Measurements from ENCODE around the gene ZBTB22. TPM values are rescaled to one million over a fixed set of nuclear protein-coding genes. Genes with fewer than 3 reads are reported as not detected.
A peak's percentile ranks its signal among the peaks of the same experiment; 100 is the strongest.

ZBTB22 gene
- total RNA-seq, 2 experiments from 2014 or later = 4.5 to 4.6 TPM

DNA sequence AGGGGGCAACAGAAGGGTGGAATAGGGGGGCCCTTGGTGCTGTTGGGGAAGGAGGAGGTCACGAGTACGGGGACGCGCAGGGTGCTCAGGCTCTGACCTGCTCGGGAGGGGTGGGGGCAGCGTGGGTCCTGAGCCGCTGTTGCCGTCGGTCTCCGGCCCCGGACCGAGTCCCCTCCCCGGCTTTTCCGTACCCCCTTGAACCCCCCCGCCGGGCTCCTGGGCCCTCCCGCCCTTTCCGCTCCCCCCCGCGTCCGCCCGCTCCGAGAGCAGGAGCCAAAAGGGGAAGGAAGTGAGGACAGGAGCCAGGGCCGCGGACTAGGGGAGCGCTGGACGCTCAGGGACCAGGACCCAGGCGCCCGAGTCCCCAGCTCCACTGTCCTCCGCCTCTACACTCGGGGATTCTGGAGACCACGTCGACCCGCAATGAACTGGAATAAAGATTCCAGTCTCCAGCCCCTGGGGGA, 18.7 kb downstream of the ZBTB22 start, which contains the start of gene RGL2:
RGL2 (minus strand) TSS at position 170 of the 464 bp plus-strand sequence. CDS start 332 bp downstream, outside the sequence.
- peak within 1 kb of the TSS; percentile 94 for H3K4me3 Mint-ChIP-seq
- H3K27me3 Mint-ChIP-seq = peaks cover 5% of the 10 kb centered on the region
- peaks cover 32% of the 10 kb centered on the region for H3K4me1 Mint-ChIP-seq
- peaks cover 36% of the 10 kb centered on the region for H3K36me3 Mint-ChIP-seq
- DNase-seq = peak; percentile 58
- H3K9me3 Mint-ChIP-seq = no peaks in the 10 kb centered on the region
- peak within 1 kb of the TSS; percentile 96 for H3K27ac Mint-ChIP-seq

DNA sequence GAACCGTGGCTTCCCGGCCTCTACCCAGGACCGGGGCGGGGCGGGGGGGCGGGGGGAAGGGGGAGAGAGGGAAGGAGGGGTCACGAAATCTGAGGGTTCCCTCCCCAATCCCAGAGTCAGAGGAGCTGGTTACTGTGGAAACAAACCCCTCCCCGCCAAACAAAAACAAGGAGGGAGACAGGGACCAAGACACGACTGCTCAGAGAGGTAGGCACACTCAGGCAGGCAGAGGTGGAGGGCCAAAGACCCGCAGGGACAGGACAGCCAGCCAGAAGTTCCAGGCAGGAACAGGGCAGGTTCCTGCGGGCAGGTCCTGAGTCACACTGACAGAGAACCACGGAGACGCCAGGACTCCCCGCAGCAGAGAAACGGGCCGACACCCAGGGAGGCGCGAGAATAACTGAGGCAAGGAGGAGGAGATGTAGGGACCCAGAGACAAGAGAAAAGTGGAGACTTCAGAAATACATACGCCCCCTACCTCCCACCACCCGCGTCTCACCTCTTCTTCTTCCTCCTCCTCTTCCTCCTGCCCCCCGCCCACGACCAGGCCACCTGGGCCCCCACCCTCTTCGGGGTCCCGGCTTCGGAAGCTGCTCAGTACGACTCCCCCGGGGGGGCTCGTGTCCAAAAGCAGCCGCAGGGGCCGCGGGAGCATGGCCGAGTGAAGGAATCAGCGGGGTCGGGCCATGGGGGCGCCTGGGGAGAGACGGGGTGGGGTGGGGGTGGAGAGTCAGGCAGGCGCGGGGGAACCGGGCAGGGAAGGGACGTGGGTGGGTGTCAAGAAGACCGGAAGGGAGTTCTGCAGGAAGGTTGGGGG, 19.4 kb downstream of the ZBTB22 start:
- H3K9me3 Mint-ChIP-seq = no peaks in the 10 kb centered on the region
- peaks cover 33% of the 10 kb centered on the region for H3K36me3 Mint-ChIP-seq
- H3K4me1 Mint-ChIP-seq = peaks cover 29% of the 10 kb centered on the region
- peaks cover 5% of the 10 kb centered on the region for H3K27me3 Mint-ChIP-seq
- H3K27ac Mint-ChIP-seq = peak overlapping the region; percentile 96
- H3K4me3 Mint-ChIP-seq = peak overlapping the region; percentile 94
- peak; percentile 70 for DNase-seq

DNA sequence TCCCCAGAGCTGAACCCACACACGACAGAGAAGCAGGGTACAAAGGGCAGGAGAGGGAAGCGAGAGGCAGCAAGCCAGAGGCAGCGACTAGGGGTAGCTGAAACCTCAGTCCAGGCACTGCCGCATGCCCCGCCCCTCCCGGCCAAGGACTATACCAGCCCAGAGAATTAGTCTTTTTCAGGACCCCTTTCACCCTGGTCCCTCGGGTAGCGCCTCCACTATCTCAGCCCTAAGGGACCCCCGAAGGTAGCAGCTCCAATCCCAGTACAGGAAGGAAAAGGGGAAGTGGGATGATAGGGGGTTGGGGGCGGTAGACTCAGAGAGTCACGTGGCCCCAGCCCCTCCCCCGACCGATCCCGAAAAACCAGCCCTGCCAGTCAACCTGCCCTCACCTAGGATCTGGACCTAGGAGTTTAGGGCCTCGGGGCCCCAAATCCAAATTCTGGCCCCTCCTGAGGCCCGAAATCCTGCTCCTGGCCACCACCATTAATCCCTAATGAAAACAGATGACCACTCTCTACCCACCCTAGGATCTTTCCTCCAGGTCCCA, 20.1 kb downstream of the ZBTB22 start:
- Mint-ChIP-seq H3K4me3 (peak overlapping the region; percentile 57), H3K9me3 (no peaks in the 10 kb centered on the region), H3K36me3 (peaks cover 30% of the 10 kb centered on the region), H3K27ac (peak overlapping the region; percentile 56), H3K4me1 (peaks cover 29% of the 10 kb centered on the region), H3K27me3 (peaks cover 5% of the 10 kb centered on the region)
- DNase-seq = no peak

DNA sequence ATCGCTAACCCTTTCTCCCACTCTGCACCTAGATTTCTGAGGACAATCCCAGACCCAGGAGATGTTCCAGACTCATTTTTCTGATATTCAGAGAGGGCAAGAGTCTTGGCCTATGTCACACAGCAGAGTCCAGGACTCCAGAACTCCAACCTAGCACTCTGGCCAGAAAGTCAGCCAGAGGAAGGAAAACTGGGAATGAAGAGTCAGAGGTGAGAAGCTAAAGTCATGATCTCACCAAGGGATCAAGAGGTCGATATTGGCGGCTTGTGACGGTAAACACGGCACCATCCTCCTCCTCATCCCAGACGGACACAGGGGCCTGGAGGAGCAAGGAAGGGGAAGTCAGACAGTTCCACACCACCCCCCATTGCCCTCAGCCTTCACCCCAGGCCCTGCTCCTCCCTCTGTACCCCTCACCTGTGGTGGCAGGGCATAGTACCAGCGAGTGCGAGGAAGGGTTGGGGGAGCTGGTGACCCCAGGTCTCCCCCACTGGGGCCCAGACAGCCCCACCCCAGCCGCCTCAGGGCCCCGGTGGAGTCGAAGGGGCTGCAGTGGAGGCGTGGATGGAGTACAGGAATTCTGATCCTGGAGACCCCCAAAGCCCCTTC, 20.6 kb downstream of the ZBTB22 start:
- Mint-ChIP-seq H3K27ac (peak overlapping the region; percentile 56), H3K9me3 (no peaks in the 10 kb centered on the region), H3K4me1 (peaks cover 29% of the 10 kb centered on the region), H3K36me3 (peaks cover 25% of the 10 kb centered on the region), H3K4me3 (no peak overlapping the region), H3K27me3 (peaks cover 5% of the 10 kb centered on the region)
- no peak for DNase-seq

DNA sequence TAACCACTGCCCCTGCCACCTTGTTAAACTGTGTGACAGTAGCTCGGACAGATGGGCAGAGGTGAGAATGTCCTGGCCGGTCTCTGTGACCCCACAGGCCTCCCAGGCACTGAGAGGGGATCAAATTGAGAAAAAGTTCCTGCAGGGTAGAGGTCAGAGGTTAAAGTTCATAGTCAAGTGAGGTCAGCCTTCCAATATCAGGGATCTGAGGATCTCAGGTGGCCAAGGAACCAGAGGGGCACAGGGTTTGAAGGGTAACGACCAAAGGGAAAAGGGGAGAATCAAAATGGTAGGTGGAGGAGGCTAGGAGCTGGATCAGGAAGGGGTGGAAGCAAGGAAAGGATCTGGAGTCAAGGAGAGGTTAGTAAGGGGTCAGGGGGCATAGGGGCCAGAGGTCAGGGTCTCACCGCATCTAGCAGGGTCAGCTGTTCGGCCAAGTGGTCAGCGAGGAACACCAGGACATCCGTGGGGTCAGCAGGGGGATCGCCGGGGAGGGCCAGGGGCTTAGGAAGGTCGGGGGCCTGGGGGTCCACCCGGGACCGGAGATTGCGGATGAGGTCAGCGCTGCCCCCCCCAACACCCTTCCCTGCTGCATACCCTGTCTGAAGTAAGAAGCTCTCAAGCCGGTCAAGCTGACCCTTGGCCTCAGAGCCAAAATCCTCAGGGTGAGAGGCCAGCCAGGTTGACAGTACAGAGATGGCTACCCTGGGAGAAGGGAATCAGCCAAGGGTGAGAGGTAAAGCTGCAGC, 21.7 kb downstream of the ZBTB22 start:
- H3K9me3 Mint-ChIP-seq = no peaks in the 10 kb centered on the region
- H3K4me3 Mint-ChIP-seq = no peak overlapping the region
- peaks cover 34% of the 10 kb centered on the region for H3K4me1 Mint-ChIP-seq
- H3K36me3 Mint-ChIP-seq = peaks cover 24% of the 10 kb centered on the region
- H3K27me3 Mint-ChIP-seq = peaks cover 5% of the 10 kb centered on the region
- DNase-seq = no peak
- H3K27ac Mint-ChIP-seq = no peak overlapping the region

DNA sequence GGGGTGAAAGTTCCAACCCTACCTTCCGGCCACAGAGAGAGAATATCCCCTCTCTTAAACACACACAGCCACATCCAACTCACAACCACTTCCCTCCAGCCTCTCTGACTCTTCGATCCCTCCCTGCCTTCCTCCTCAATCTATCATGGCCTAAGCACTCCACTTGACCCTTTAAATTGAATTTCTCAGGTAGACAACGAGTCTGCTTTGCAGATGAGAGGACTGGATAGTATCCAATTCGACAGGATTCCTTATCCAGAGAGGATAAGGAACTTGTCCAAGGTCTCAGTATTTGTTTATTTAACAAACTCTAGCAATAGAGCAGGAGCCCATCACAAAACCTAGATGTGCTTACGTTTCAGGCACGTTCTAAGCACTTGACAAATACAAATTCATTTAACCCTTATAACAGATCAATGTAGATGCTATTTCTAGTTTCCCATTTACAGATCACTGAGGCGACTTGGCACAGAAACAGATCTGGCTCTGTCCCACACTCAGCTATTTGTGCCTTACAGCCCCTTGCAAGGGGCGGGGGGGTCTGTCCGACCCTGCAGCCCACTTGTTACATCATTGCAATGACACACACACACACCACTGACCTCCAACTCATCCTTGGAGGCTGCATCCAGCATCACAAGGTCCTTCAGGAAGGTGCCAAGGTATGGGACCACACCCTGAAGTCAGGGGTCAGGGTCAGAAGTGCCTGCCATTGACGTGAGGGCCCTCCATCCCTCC, 23.3 kb downstream of the ZBTB22 start:
- Mint-ChIP-seq H3K4me1 (peaks cover 27% of the 10 kb centered on the region), H3K36me3 (peaks cover 20% of the 10 kb centered on the region), H3K9me3 (no peaks in the 10 kb centered on the region), H3K27me3 (peaks cover 2% of the 10 kb centered on the region), H3K27ac (peak overlapping the region; percentile 21), H3K4me3 (no peak overlapping the region)
- DNase-seq = no peak

DNA sequence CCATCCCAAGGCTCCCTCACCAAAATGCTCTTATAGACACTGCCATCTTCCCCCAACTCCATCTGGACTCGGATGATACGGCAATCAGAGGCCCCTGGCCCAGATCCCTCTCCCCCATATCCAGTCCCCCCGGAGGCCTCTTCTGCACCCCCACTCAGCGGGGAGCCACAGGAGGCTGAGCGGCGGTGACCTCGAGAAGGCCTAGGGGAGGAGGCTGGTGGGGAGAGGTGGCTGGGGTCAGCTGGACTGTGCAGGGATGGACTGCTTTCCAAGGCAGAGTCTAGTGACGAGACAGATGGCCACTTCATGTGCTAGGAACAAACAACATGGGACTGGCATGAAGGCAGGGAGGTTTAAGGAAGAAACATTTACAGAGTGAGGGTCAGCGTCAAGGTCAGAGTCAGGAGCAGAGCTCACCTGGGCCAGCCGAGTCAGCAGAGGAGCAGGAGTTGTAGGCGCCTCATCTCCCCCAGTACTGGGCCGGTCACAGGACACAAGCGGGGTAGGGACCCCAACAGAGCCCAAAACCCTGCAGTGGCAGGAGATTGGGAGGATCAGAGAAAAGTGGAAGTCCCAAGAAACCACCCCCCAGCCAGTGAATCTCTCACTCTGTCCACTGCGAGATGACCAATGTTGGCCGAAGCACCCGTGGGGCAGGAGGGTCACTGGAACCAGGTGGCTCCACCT, 24.4 kb downstream of the ZBTB22 start:
- Mint-ChIP-seq H3K27ac (no peak overlapping the region), H3K27me3 (no peaks in the 10 kb centered on the region), H3K4me1 (peaks cover 23% of the 10 kb centered on the region), H3K4me3 (no peak overlapping the region), H3K36me3 (peaks cover 21% of the 10 kb centered on the region), H3K9me3 (no peaks in the 10 kb centered on the region)
- DNase-seq = no peak

DNA sequence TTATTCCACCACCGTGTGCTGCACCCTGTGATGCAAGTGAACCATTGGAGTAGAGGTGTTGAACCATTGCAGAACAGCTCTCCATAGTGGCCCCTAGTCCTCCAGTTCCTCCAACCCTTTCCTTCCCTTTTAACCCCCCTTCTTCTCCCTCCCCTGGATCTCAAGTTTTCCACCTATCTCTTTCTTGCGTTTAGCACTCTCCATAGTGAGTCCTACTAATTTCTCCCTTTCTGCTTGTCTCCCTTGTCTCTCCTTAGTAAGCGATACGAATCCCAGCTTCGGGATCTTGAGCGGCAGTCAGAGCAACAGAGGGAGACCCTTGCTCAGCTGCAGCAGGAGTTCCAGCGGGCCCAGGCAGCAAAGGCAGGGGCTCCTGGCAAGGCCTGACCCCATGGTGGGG, 27.1 kb downstream of the ZBTB22 start:
- Mint-ChIP-seq H3K27ac (peak overlapping the region; percentile 97), H3K9me3 (no peaks in the 10 kb centered on the region), H3K36me3 (peaks cover 34% of the 10 kb centered on the region), H3K4me3 (peak overlapping the region; percentile 99), H3K4me1 (peaks cover 26% of the 10 kb centered on the region), H3K27me3 (no peaks in the 10 kb centered on the region)
- no peak for DNase-seq

DNA sequence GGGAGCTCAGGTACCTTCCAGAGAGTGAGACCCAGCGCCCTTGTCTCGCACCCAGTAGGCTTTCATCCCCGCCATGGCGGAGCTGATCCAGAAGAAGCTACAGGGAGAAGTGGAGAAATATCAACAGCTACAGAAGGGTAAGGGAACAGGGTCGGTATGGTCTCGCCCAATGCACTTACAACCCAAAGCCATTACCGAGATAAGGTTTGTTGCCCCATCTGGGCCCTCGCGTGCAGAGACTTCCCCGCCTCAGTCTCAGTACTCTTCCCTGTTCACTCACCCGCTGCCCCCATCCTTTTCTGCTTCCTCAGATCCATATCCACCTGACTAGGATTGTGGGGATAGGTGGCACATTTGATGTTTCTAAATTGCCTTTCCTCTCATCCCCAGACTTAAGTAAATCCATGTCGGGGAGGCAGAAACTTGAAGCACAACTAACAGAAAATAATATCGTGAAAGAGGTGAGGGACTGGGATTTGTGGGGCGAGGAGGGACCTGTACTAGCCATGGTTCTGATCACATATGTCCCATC, 27.7 kb downstream of the ZBTB22 start:
- H3K4me1 Mint-ChIP-seq = peaks cover 26% of the 10 kb centered on the region
- H3K9me3 Mint-ChIP-seq = no peaks in the 10 kb centered on the region
- peaks cover 34% of the 10 kb centered on the region for H3K36me3 Mint-ChIP-seq
- H3K4me3 Mint-ChIP-seq = peak overlapping the region; percentile 99
- DNase-seq = no peak
- peak overlapping the region; percentile 97 for H3K27ac Mint-ChIP-seq
- no peaks in the 10 kb centered on the region for H3K27me3 Mint-ChIP-seq

DNA sequence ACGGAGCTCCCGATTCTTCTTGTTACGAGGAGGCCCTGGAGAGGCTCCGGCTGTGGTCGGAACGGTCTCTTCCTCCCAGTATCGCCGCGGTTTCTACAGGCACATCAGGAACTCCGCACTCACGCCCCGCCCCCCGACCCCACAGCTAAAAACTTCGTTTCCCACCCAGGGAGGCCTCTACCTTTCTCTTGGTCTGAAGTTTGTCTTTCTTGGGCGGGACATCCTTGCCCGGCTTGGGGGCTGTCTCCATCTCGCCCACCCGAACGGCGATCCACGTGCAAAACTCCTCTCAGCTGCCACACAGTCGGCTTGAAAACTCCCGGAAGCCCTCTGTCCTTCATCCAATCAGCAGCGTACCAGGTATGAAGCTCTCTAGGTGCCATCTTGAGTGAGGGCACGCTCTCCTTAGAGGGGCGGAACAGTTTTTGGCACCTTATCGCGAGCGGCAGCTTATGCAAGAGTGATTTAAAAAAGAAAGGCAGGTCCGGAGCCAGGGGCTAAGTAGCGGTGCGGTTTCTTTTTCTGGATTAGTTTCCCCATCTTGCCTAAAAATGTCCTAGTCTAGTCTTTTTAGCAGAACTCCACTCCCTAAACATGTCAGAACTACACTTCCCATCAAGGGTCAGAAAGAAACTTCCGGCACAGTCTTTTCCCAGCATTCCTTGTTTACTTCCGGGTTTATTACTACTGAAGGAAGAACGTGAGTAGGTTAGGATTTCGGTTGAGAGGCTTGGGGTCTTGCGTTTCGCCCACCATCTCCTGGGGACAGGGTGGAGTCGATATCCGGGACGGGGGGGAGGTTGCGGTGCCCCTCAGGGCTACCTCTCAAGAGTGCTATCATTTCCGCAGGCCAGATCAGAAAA, 28.4 kb downstream of the ZBTB22 start, which contains the start of the genes PFDN6 and WDR46:
PFDN6 (plus strand) TSS at position 681 of the 863 bp plus-strand sequence. CDS start 256 bp downstream, outside the sequence.
WDR46 (minus strand) TSS at position 319 of the 863 bp plus-strand sequence; CDS start at position 250, 69 bp downstream.
- no peaks in the 10 kb centered on the region for H3K9me3 Mint-ChIP-seq
- peak within 1 kb of the TSS; percentile 99 for H3K4me3 Mint-ChIP-seq
- H3K27me3 Mint-ChIP-seq = no peaks in the 10 kb centered on the region
- DNase-seq = peak; percentile 81
- H3K4me1 Mint-ChIP-seq = peaks cover 26% of the 10 kb centered on the region
- H3K36me3 Mint-ChIP-seq = peaks cover 34% of the 10 kb centered on the region
- H3K27ac Mint-ChIP-seq = peak within 1 kb of the TSS; percentile 97

DNA sequence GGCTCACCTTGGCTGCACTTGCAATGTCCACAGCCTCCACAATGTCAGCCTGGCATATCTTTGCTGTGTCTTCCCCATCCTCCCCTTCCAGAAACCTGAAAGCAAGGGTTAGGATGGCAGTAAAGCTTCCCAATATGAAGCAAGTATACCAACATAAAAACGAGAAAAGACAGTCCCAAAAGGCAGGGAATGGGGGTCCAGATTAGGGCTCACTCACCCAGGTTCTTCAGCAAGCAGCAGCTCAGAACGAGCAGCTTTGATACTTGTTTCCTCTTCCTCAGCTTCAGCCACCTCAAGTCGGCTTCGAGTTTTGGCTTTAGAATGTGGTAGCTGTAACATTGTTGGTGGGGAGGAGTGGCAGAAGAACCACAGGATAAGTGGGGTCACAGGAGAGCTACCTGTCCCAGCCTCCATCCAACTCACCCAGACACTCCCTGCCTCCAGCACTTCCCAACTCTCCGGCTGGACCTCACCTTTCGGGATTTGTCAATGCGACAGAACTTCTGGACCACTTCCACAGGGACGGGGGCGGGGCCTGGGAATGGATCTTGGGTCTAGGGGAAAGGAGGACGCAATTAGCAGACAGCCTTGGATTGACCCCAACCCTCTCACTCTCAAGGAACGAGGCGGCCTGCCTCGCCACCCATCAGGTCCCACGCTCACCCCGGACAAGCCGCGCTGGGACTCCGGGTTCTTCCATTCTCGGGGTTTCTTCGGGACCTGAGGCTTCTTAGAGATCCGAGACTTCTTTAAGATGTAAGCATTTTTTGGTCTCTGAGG, 29.2 kb downstream of the ZBTB22 start:
- DNase-seq = no peak
- Mint-ChIP-seq H3K4me1 (peaks cover 26% of the 10 kb centered on the region), H3K36me3 (peaks cover 34% of the 10 kb centered on the region), H3K4me3 (peak overlapping the region; percentile 99), H3K27me3 (no peaks in the 10 kb centered on the region), H3K9me3 (no peaks in the 10 kb centered on the region), H3K27ac (peak overlapping the region; percentile 97)
